ENCODE results near the gene UNK.

The UNK gene

GRCh38 chr17:75773121-75773807 lies 11.3 kb upstream of the UNK start:
- no peak for DNase-seq (ENCODE audit: low spot score)
- peaks cover 23% of the 10 kb centered on the region for H3K36me3 ChIP-seq (ENCODE audit: low read depth)
- H3K4me3 ChIP-seq (ENCODE audit: severe bottlenecking) = no peak overlapping the region
- TF ChIP-seq, protein P1, sequence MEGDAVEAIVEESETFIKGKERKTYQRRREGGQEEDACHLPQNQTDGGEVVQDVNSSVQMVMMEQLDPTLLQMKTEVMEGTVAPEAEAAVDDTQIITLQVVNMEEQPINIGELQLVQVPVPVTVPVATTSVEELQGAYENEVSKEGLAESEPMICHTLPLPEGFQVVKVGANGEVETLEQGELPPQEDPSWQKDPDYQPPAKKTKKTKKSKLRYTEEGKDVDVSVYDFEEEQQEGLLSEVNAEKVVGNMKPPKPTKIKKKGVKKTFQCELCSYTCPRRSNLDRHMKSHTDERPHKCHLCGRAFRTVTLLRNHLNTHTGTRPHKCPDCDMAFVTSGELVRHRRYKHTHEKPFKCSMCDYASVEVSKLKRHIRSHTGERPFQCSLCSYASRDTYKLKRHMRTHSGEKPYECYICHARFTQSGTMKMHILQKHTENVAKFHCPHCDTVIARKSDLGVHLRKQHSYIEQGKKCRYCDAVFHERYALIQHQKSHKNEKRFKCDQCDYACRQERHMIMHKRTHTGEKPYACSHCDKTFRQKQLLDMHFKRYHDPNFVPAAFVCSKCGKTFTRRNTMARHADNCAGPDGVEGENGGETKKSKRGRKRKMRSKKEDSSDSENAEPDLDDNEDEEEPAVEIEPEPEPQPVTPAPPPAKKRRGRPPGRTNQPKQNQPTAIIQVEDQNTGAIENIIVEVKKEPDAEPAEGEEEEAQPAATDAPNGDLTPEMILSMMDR (IDR thresholded peaks at IDR 0.05; ENCODE audit: poor library complexity, severe bottlenecking) = no peak
- peaks cover 17% of the 10 kb centered on the region for H3K4me1 ChIP-seq (ENCODE audit: insufficient read depth, poor library complexity, severe bottlenecking)
- ATAC-seq (ENCODE audit: low read depth) = no peak
- no peaks in the 10 kb centered on the region for H3K9me3 ChIP-seq (ENCODE audit: severe bottlenecking)
- H3K27ac ChIP-seq (ENCODE audit: poor library complexity, severe bottlenecking) = no peak overlapping the region
- H3K27me3 ChIP-seq (ENCODE audit: insufficient read depth, poor library complexity, severe bottlenecking) = no peaks in the 10 kb centered on the region

DNA sequence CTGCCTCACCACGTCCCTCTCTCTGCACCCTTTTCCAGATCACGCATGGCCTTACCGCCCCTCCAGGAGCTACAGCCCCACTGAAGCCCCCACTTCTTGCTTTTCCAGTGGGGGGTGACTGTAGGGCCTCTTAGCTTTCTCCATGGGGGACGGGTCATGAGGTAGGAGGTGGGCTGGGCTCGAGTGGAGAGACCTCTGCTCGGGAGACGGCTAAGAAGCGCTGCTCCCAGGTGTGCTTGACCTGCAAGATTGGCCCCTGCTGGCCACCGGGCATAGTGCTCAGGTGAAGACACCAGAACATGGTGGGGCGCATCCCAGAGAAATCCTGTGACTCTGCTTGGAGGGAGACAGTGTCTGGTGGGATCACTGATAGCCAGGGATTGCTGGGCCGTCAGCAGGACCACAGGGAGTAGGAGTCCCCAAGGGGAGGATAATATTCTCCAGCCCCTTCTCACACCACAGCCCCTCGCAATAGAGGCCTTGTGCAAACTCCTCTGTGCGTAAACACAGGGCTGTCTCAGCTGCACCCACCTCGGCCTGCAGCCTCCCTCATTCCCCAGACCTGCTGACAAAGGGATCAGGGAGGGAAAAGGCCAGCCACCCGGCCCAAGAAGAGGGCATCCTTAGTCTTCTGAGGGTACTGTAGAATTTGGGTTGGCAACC lies 10.7 kb upstream of the UNK start:
- Histone ChIP-seq H3K36me3 (ENCODE audit: low read depth) (peaks cover 30% of the 10 kb centered on the region), H3K4me1 (ENCODE audit: insufficient read depth, poor library complexity, severe bottlenecking) (peaks cover 17% of the 10 kb centered on the region), H3K27me3 (ENCODE audit: insufficient read depth, poor library complexity, severe bottlenecking) (no peaks in the 10 kb centered on the region), H3K9me3 (ENCODE audit: severe bottlenecking) (no peaks in the 10 kb centered on the region), H3K4me3 (ENCODE audit: severe bottlenecking) (no peak overlapping the region), H3K27ac (ENCODE audit: poor library complexity, severe bottlenecking) (peak overlapping the region; percentile 92)
- DNase-seq (ENCODE audit: low spot score) = peak; percentile 77
- TF ChIP-seq, protein P1 (IDR thresholded peaks at IDR 0.05; ENCODE audit: poor library complexity, severe bottlenecking) = no peak
- no peak; the same call in 2 of the 3 replicates for ATAC-seq (ENCODE audit: low read depth)

GRCh38 chr17:75774471-75774990 lies 10.1 kb upstream of the UNK start:
- TF ChIP-seq, protein P1 (IDR thresholded peaks at IDR 0.05; ENCODE audit: poor library complexity, severe bottlenecking) = no peak
- Histone ChIP-seq H3K27ac (ENCODE audit: poor library complexity, severe bottlenecking) (peak overlapping the region; percentile 92), H3K4me3 (ENCODE audit: severe bottlenecking) (no peak overlapping the region), H3K36me3 (ENCODE audit: low read depth) (peaks cover 35% of the 10 kb centered on the region), H3K9me3 (ENCODE audit: severe bottlenecking) (no peaks in the 10 kb centered on the region), H3K4me1 (ENCODE audit: insufficient read depth, poor library complexity, severe bottlenecking) (peaks cover 17% of the 10 kb centered on the region), H3K27me3 (ENCODE audit: insufficient read depth, poor library complexity, severe bottlenecking) (no peaks in the 10 kb centered on the region)
- ATAC-seq (ENCODE audit: low read depth) = no peak
- DNase-seq (ENCODE audit: low spot score) = no peak

- peaks cover 35% of the 10 kb centered on the region for H3K36me3 ChIP-seq (ENCODE audit: low read depth)
- H3K4me1 ChIP-seq (ENCODE audit: insufficient read depth, poor library complexity, severe bottlenecking) = peaks cover 19% of the 10 kb centered on the region
- no peaks in the 10 kb centered on the region for H3K9me3 ChIP-seq (ENCODE audit: severe bottlenecking)
- no peaks in the 10 kb centered on the region for H3K27me3 ChIP-seq (ENCODE audit: insufficient read depth, poor library complexity, severe bottlenecking)
- DNase-seq (ENCODE audit: low spot score) (peak; percentile 88), ATAC-seq (ENCODE audit: low read depth) (peak; percentile 72)
- TF ChIP-seq, protein P1 (IDR thresholded peaks at IDR 0.05; ENCODE audit: poor library complexity, severe bottlenecking) = peak; percentile 14
- peak overlapping the region; percentile 92 for H3K27ac ChIP-seq (ENCODE audit: poor library complexity, severe bottlenecking)
- no peak overlapping the region for H3K4me3 ChIP-seq (ENCODE audit: severe bottlenecking)
Measured at GRCh38 chr17:75774991-75775668, 9.5 kb upstream of the UNK start.
